ENCODE data around the gene GALR2.

- no peak for TF ChIP-seq CTCF (IDR thresholded peaks at IDR 0.05)
- TF ChIP-seq POLR2A (IDR thresholded peaks at IDR 0.05), result no peak
- no peak for TF ChIP-seq POLR2AphosphoS5 (IDR thresholded peaks at IDR 0.05)
Measured at GRCh38 chr17:76094046-76094445, 19.5 kb downstream of the GALR2 start.
